BJ (cell line): ENCODE measurements around the gene B3GALNT2. TPM values are rescaled to one million over a fixed set of nuclear protein-coding genes. Genes with fewer than 3 reads are reported as not detected.

Experiments used
- CTCF ChIA-PET: fragments of 350-600 bp; formaldehyde crosslinking; extraction: SDS; loops from one replicate; lab custom pipeline; 2021; ENCODE audit warnings: antibody characterized with exemption, inconsistent platforms; lab: Yijun Ruan, JAX
- POLR2A ChIA-PET: fragments of 300-600 bp; sonication (Branson Sonifier 250); formaldehyde crosslinking; extraction: SDS; loops from one replicate; lab custom pipeline; 2021; ENCODE audit warnings: antibody characterized with exemption; lab: Charles Lee
- DNase-seq: peaks from one replicate; pipeline ENCODE4 v3.0.0-alpha.2; 2011; ENCODE audit warnings: low read depth
- H3K27me3 ChIP-seq: 2 replicates; pipeline ENCODE4 v1.6.0; 2011; ENCODE audit warnings: low read length; ENCODE audit not compliant: control insufficient read depth, insufficient read depth
- H3K36me3 ChIP-seq: 2 replicates; pipeline ENCODE4 v1.5.1; 2011; ENCODE audit warnings: low read length; ENCODE audit not compliant: control insufficient read depth, insufficient read depth
- H3K4me3 ChIP-seq: 2 replicates; pipeline ENCODE4 v1.5.1; 2011; ENCODE audit warnings: low read depth, mild to moderate bottlenecking, control low read depth, low read length
- polyA plus RNA-seq: library from polyadenylated mRNA; depleted of rRNA; stranded (reverse); fragments of >200 nt; gene quantifications from 2 replicates; pipeline ENCODE4 v1.2.3, GENCODE V29; 2011
- TF ChIP-seq, protein P1 (sequence below): IDR thresholded peaks from 2 replicates; pipeline ENCODE4 v1.5.1; 2011; ENCODE audit warnings: low read depth, mild to moderate bottlenecking, control low read depth, inconsistent platforms, low read length, moderate library complexity; ENCODE audit not compliant: insufficient read depth

The B3GALNT2 gene
- polyA plus RNA-seq, 1 experiment: 17.4 TPM

GRCh38 chr1:235525314-235525713 lies 21.1 kb upstream of the B3GALNT2 start:
- TF ChIP-seq, protein P1, sequence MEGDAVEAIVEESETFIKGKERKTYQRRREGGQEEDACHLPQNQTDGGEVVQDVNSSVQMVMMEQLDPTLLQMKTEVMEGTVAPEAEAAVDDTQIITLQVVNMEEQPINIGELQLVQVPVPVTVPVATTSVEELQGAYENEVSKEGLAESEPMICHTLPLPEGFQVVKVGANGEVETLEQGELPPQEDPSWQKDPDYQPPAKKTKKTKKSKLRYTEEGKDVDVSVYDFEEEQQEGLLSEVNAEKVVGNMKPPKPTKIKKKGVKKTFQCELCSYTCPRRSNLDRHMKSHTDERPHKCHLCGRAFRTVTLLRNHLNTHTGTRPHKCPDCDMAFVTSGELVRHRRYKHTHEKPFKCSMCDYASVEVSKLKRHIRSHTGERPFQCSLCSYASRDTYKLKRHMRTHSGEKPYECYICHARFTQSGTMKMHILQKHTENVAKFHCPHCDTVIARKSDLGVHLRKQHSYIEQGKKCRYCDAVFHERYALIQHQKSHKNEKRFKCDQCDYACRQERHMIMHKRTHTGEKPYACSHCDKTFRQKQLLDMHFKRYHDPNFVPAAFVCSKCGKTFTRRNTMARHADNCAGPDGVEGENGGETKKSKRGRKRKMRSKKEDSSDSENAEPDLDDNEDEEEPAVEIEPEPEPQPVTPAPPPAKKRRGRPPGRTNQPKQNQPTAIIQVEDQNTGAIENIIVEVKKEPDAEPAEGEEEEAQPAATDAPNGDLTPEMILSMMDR: no peak
- no peak for DNase-seq
- POLR2A ChIA-PET: no interaction called here

DNA sequence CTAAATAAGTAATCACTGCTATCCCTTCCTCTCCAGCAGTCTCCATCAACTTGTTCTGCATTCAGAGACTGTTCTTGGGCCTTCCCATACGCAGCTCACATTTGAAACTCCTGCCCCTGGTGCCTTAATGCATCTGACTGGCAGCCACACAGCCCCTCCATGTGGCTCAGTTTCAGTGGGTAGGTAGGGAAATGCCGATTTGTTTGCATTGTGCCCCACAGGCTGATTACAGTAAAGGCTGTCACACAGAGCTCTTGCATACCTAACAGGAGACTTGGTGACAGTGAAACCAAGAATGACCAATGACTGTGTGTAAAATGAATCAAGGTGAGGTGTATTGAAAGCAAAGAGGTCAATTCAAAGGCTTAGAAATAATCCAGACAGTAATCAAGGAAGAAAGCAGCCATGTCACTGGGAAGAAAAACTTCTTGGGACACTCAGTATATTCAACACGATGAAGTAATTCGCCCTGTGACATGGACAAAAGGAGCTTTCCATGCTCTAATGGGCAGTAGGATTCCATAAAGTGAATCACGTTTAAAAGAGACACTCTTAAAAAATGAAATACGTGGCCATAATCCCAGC lies 12.7 kb upstream of the B3GALNT2 start:
- Histone ChIP-seq H3K27me3 (no peaks in the 10 kb centered on the region), H3K36me3 (no peaks in the 10 kb centered on the region), H3K4me3 (no peak overlapping the region)
- ChIA-PET POLR2A (no interaction called here), CTCF (interaction anchor here (5.8 kb wide), 1 partner anchor 266 kb away, joined by 41 read pairs; no protein-coding TSS in a partner anchor)
- no peak for DNase-seq
- TF ChIP-seq, protein P1: no peak

More at GRCh38 chr1:235525314-235525713, 21.1 kb upstream of the B3GALNT2 start:
- CTCF ChIA-PET: interaction anchor here (1.4 kb wide), 1 partner anchor 11 kb away, joined by 3 read pairs; no protein-coding TSS in a partner anchor
- Histone ChIP-seq H3K27me3 (no peaks in the 10 kb centered on the region), H3K4me3 (no peak overlapping the region), H3K36me3 (no peaks in the 10 kb centered on the region)

DNA sequence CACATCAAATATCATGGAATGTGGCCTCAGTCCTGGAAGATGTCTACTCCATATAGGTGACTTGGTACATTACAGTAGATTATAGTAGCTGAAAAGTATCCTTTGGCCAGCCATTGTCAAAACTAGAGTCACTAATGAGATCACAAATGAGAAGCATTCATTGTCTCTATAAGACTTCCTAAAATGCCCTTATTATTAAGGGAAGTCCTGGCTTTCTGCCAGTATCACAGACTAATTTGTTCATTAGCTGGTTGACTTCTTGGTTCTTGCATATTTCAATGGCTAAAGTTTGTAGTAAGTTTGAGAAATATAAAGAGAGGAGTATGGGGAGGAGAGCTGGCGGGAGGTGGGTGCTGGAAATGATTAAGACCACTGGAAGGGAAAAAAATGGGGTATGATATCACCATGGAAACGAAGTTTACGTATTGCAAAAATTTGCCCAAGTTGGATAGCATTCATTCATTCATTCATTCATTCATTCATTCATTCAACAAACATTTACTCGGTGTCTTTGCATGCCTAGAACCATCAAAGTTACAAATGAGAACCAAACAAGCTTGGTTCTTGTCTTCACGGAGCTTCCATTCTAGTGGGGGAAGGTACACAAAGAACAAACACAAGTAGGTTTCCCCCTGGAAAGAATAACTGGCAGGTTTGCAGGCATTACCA lies 11.7 kb upstream of the B3GALNT2 start:
- Histone ChIP-seq H3K4me3 (no peak overlapping the region), H3K27me3 (no peaks in the 10 kb centered on the region), H3K36me3 (no peaks in the 10 kb centered on the region)
- POLR2A ChIA-PET: no interaction called here
- CTCF ChIA-PET: interaction anchor here (0.8 to 5.8 kb wide), 4 partner anchors 12 to 267 kb away, joined by 3 to 41 read pairs (median 6); partner anchors contain the start of gene B3GALNT2
- no peak for DNase-seq
- TF ChIP-seq, protein P1: no peak

DNA sequence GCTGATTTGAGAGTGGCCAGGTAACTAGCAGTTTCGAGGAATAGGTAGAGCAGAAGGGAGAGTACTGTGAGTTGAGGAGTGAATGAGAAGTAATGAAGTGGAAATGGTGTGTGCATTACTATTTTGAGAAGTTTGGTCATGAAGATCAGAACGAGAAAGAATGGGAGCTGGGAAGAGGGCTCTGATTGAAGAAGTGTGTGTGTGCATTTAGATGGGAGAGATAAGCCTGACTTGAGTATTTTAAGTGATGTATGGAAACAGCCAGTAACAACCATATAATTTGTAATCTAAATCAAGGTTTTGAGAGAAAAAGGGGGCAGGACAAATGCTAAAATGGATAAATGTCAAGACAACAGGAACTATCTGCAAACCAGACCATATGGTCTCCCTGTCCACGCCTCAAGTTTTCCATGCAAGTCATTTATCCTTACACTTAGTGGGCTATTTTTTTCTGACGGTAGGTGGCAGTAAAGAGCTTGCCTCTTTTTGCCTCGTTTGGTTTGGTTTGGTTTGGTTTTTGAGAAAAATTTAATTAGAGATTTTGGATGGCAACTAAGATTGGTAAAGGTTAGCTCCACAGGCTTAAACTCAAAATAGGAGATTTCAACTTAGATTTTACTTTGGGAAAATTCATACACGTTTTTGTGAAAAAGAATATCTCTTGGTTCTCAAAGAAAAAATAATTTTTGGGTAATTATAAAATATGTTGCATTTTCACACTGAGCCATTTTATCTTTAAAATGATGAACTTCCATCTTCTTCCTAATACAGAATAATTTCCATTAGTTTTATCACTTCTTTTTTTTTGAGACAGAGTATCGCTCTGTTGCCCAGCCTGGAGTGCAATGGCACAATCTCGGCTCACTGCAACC lies 9.5 kb upstream of the B3GALNT2 start:
- POLR2A ChIA-PET: no interaction called here
- Histone ChIP-seq H3K36me3 (no peaks in the 10 kb centered on the region), H3K27me3 (no peaks in the 10 kb centered on the region), H3K4me3 (no peak overlapping the region)
- TF ChIP-seq, protein P1: peak; percentile 88
- CTCF ChIA-PET: interaction anchor here (0.6 to 5.8 kb wide), 15 partner anchors 9 to 529 kb away, joined by 3 to 41 read pairs (median 3); no protein-coding TSS in a partner anchor
- DNase-seq: no peak
